ENCODE data around the gene PRKCZ.

DNA sequence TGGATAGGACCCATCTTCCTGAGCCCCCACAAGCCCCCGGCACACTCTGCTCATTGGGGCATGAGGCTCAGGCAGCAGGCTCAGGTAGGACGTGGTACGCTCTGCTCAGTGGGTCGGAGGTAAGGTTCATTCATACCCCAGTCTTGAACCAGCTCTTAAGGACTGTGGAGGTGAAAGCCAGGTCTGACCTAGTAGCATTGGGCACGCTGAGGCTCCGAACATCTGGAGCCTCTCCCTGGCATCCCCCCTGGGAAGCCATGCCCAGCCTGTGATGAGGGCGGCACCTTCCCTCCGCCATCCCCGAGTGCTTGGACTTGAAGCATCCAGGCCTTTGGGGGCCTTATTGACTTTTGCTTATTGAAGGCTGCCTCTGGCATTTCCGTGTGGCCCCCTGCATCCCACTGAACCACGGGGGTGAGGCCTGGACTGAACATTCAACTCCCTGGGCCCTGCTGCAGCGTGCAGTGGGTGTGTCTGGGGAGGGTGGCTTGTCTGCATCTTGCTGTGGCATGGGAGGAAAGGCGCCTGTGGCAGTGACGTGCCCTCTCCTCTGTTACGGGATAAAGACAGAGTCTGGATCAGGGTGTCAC is 94.4 kb downstream of the PRKCZ start:
- TF ChIP-seq, protein P1, sequence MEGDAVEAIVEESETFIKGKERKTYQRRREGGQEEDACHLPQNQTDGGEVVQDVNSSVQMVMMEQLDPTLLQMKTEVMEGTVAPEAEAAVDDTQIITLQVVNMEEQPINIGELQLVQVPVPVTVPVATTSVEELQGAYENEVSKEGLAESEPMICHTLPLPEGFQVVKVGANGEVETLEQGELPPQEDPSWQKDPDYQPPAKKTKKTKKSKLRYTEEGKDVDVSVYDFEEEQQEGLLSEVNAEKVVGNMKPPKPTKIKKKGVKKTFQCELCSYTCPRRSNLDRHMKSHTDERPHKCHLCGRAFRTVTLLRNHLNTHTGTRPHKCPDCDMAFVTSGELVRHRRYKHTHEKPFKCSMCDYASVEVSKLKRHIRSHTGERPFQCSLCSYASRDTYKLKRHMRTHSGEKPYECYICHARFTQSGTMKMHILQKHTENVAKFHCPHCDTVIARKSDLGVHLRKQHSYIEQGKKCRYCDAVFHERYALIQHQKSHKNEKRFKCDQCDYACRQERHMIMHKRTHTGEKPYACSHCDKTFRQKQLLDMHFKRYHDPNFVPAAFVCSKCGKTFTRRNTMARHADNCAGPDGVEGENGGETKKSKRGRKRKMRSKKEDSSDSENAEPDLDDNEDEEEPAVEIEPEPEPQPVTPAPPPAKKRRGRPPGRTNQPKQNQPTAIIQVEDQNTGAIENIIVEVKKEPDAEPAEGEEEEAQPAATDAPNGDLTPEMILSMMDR (IDR thresholded peaks at IDR 0.05; ENCODE audit: low read depth, low read length), result no peak
- TF ChIP-seq POLR2A (IDR thresholded peaks at IDR 0.05; ENCODE audit: extremely low read depth, insufficient read length) (no peak), MYC (IDR thresholded peaks at IDR 0.05; ENCODE audit: low read depth, low read length) (no peak)

Data from NB4 (cell line).